Stimulated activated CD8-positive, alpha-beta memory T cell treated with anti-CD3 and anti-CD28 coated beads, Interleukin-7, amount 100 ng/mL, for 24 hours (primary cell): ENCODE measurements around the gene SAMD14.

Source experiments
- DNase-seq: peaks from one replicate; pipeline ENCODE4 v3.0.0-alpha.2; 2020; ENCODE audit warnings: low read depth

The SAMD14 gene

GRCh38 chr17:50132104-50132794 is 2.3 kb upstream of the SAMD14 start:
- DNase-seq, result no peak

GRCh38 chr17:50130559-50131305 is 772 bp upstream of the SAMD14 start:
- no peak for DNase-seq

- no peak for DNase-seq
These were observed 620 bp downstream of the SAMD14 start for GRCh38 chr17:50129353-50129727.

- DNase-seq, result no peak
These were observed 1.3 kb downstream of the SAMD14 start for GRCh38 chr17:50128441-50129352.

- DNase-seq, result no peak
These were observed 2.1 kb downstream of the SAMD14 start for GRCh38 chr17:50127697-50128361.

GRCh38 chr17:50125420-50125997 is 4.5 kb downstream of the SAMD14 start:
- no peak for DNase-seq

DNA sequence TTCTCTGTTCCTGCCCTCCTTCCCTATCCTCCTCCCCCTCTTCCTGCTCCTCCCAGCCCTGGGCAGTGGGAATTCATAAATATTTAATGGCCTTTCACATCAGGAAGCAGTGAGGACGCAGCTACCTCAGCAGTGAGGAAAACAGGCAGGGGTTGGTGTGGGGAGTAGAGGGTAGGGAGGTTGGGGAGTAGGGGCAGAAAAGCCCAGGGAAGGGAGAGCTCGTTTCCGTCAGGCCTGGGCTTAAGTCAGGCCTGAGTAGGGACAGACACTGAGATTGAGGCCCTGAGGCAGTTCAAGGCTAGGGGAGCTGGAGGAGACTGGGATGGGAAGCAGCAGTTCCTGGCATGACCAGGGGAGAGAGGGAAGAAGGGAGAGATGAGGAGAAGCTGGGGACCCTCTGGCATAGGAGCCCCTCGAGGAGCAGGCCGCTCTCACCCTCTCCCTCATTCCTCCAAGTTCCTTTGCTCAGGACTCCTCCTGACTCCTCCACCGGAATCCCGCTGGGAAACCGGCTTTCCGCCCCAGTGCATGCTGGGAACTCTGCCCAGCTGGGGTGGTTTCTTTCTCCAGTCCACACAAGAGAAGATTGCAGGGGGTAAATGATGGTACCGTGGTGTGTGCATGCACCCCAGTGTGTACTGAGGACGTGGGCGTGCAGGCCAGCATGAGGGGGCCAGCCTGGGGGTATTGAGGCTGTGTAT is 6.2 kb downstream of the SAMD14 start:
- DNase-seq, result no peak

DNA sequence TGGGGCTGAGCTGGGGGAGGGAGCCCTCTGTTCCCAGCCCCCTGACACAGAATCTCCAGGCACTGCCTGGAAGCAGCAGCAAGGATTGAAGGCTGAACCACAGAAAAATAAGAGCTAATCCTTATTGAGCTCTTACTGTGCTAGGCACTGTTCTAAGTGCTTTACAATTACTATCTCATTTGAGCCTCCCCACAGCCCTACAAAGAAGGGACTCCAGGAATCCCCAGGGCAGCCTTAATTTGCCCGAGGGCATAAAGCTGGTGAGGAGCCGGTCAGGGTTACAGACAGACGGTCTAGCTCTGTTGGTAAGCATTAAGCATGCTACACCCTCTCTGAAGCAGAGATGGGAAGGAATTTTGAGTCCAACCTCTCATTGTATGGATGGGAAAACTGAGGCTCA is 7.0 kb downstream of the SAMD14 start:
- no peak for DNase-seq

- DNase-seq, result no peak
These were observed 9.3 kb downstream of the SAMD14 start for GRCh38 chr17:50120475-50121253.

- DNase-seq, result no peak
These were observed 11.1 kb downstream of the SAMD14 start for GRCh38 chr17:50118828-50119218.

DNA sequence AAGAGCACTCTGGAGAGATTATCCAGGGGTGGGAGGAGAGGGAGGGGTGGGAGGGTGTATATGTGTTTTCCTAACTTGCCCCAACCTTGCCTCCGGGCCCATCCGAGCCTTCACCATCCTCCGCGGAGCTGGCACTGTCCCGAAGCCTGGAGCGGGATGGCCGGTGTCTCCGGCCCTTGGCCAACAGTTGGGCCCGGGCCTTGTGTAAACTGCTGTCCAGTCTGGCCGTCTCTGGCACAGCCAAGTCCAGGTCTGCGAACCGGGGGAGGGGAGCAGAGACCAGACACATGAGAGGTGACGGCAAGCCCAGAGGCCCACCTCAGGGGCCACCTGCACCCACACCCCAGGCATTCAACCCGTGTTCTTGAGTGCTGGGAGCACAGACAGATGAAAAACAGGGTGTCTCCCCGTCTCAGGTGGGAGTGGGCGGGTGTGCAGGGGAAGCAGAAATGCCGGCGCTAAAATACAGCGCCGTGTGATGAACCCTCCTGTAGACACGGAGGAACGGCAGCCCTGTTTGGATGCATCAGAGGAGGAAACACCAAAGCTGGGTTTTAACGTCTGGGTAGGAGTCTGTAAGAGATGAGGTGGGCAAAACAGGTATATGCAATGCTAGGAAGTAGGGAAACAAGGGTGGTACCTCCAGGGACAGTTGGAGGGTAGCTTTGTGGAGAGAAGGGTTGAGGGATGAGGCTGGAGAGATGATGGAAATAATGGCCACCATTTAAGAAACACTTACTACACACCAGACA is 11.7 kb downstream of the SAMD14 start:
- DNase-seq, result no peak

DNA sequence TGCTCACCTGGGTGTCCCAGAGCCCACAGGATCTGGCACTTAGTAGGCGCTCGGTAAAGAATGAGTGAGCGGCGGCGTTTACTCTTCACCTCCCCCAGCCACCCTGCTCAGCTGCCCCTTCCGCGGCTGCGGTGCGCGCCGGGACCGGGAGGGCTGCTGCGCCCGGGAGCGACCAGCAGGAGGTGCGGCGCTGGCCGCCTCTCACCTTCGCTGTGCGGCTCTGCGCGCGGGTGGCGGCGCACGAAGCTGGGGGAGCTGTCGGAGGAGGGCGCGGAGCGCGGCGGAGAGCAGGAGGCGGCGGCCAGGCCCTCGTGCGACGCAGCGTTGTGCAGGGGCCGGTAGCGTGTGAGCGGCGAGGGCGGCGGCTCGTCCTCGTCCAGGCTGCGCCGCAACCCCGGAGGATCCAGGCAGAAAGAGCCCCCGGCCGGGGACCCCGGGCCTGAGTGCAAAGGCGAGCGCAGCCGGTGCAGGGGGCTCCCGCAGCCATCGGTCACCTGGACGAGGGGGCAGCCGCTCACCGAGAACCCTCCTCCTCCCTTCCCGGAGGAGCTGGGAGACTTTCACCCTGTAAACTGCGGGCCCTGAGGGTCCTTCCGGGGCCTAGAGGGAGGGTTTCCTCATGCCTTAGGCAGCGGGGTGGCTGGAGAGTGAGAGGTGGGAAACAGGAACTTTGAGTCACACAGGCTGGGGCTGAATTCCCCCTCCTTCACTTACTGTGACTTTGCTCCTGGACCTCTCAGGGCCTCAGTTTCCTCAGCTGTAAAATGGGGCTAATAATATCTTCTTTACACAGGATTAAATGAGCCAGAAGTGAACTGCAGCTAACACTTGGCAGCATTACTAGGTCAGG is 12.5 kb downstream of the SAMD14 start:
- DNase-seq, result peak; percentile 23

DNA sequence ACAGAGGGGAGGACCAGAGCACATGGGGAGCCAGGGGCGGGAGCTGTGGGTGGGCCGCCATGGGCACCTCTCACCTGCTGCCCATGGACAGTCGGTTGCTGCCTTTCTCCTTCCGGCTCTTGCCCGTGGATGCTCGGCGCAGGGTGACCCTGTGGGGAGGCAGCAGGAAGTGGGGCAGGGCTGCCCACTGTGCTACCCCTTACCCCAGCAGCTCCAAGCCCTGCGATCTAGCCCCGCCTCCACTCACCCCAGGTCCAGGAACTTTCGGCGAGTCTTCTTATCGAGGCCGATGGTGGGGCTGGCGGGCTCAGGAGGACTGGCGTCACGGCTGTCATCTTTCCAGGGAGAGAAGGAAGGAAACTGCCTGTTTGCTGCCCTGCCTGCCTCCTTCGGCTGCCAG is 14.2 kb downstream of the SAMD14 start:
- DNase-seq, result no peak

- DNase-seq, result no peak
These were observed 15.1 kb downstream of the SAMD14 start for GRCh38 chr17:50114849-50115357.

DNA sequence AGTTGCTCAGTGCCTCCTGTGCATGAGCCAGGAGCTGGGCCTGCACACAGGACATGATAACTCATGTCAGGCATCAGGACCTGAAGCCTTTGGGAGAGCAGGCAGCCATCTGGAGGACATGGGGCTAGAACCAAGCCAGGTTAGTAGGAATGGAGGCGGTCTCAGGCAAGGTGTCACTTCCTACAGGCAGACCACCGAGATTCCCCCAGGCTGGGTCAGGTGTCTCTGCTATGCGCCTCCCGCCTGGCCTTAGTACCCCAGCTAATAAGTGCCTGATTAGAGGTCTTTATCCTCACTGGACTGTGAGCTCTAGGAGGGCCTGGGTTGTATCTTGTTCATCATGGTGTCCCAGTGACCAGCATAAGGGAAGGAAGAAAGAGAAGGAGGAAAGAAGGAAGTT is 15.6 kb downstream of the SAMD14 start:
- DNase-seq, result no peak

DNA sequence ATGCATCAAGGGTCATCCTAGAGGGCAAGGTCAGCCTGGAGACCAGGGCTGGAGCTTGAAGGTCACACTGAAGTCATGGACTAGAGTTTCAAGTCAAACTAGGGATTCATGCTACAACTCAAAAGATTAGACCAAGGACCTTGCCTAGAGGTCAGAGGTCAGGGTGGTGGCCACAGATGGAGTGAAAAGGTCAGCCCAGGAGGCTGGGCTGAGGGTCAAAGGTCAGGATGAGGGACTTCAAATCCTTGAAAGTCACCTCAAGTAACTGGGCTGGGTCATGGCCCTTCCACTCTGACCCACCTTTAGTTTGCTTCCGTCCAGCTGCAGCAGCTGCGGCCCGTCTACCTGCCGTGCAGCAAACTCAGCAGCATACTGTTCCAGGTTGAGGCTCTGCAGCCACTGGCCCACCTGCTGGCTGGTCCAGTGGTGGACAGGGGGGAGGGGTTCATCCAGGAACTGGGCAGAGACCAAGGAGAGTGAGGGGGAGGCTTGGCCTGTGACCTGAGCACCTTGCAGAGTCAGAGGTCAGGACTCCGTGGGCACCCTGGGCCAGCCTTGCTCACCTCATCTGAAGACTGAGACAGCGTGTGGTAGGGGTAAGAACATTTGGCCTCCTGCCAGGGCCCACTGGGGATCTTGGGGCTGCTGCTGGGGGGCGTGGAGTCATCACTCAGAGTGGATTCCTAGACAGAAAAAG is 16.2 kb downstream of the SAMD14 start:
- DNase-seq, result no peak

- DNase-seq, result no peak
These were observed 17.3 kb downstream of the SAMD14 start for GRCh38 chr17:50112694-50113093.
